ENCODE measurements around the gene EPHB6.

DNA sequence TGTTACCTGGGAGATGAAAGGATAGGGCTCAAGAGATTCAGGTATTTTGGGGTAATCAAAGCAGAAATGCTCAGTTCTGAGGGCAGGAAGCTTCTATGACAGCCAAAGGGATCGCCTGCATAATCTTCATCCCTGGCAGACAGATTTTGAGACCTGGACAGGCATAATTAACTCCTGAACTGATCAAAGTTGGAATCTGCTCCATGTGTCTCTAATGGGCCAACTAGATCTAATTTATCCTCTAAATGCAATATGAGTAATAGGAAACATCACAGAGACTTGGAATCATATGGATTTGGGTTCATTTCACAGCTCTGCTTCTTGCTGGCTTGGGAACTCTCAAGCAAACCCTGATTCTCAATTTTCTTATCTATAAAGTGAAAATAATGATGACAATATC, 41.2 kb upstream of the EPHB6 start:
- TF ChIP-seq, protein P1, sequence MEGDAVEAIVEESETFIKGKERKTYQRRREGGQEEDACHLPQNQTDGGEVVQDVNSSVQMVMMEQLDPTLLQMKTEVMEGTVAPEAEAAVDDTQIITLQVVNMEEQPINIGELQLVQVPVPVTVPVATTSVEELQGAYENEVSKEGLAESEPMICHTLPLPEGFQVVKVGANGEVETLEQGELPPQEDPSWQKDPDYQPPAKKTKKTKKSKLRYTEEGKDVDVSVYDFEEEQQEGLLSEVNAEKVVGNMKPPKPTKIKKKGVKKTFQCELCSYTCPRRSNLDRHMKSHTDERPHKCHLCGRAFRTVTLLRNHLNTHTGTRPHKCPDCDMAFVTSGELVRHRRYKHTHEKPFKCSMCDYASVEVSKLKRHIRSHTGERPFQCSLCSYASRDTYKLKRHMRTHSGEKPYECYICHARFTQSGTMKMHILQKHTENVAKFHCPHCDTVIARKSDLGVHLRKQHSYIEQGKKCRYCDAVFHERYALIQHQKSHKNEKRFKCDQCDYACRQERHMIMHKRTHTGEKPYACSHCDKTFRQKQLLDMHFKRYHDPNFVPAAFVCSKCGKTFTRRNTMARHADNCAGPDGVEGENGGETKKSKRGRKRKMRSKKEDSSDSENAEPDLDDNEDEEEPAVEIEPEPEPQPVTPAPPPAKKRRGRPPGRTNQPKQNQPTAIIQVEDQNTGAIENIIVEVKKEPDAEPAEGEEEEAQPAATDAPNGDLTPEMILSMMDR (IDR thresholded peaks at IDR 0.05) = no peak
- TF ChIP-seq ZFX (IDR thresholded peaks at IDR 0.05; ENCODE audit: borderline replicate concordance) = no peak
